Inferior parietal cortex (tissue), 1 donor: ENCODE data around the gene ENOX2.
A peak's percentile ranks its signal among the peaks of the same experiment; 100 is the strongest.
"Not testable (repeated sequence)": the region's sequence is repeated elsewhere in the genome, so short reads cannot be mapped to it uniquely, and the experiment has no call there.

ENCODE experiments used
- DNase-seq: peaks from one replicate; pipeline ENCODE4 v3.0.0-alpha.2; 2016; ENCODE audit errors: extremely low spot score

The ENOX2 gene, protein sequence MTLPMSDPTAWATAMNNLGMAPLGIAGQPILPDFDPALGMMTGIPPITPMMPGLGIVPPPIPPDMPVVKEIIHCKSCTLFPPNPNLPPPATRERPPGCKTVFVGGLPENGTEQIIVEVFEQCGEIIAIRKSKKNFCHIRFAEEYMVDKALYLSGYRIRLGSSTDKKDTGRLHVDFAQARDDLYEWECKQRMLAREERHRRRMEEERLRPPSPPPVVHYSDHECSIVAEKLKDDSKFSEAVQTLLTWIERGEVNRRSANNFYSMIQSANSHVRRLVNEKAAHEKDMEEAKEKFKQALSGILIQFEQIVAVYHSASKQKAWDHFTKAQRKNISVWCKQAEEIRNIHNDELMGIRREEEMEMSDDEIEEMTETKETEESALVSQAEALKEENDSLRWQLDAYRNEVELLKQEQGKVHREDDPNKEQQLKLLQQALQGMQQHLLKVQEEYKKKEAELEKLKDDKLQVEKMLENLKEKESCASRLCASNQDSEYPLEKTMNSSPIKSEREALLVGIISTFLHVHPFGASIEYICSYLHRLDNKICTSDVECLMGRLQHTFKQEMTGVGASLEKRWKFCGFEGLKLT

DNA sequence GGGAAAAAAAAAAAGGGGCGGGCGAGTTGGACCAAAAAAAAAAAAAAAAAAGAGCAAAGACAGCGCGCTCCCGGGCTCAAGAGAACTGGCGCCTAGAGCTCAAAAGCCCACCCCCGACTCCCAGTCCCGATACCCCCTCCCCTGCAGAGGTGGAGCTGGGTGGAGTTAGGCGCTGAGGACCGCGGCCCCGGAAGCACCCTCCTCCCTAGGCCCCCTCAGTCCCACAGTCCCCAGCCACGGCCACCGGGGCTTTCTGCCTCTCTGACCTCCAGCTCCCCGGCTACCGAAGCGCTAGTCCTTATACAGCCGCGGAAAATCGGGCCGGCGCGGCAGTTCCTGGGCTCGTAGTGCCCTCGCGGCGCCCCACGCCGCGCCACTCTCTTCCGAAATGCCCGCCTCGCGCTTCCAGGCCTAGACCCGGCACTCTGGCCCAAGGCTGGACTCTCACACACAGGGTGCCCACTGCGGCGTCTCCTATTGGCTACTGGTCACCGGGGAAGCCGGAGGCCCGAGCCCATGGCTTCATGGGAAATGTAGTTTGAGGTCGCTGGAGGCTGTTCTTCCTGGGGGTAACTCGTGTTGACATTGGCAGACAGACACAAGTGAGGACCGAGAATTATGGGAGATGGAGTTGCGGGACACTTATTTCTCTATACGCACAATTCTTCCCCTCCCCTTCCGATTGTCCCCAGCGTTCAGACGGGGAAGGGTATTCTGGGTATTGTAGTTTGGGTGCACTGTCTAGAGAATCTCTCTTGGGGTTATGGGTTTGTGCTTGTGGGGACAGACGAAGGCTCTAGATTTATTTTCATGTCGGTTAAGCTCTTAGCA, at the start of gene ENOX2:
ENOX2 (minus strand) TSS at position 427 of the 831 bp plus-strand sequence. CDS start 199,993 bp downstream, outside the sequence.
- DNase-seq: peak; percentile 95

DNA sequence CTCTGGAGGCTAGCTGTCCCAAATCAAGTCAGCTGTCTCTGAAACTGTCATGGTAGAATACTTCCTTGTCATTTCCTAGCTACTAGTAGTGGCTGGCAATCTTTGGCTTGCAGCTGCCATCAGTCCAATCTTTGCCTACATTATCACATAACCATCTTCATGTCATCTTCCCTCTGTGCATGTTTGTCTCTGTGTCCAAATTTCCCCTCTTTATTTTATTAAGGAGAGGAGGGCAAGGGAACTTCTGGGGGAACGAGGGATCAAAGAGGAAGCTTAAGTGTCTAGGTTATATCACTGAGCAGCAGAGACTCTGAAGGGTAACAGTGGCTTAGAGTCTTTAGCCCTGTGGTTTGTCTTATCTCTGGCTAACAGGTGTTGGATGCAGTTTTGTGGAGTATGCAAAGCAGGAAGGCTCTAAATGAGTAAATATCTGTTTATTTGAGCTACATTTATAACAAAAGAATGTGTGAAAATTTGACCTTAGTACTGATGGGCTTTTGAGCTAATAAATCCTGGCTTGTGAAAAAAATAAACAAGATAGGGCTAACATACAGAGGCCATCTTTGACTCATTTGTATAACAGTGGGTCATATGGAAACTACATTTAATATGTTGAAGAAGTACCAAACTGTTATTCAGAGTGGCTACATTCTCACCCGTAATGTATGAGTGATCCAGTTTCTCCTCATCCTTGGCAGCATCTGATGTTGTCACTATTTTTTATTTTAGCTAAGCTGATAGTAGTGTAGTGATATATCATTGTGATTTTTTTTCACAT, 49.4 kb upstream of the ENOX2 start:
- DNase-seq: peak; percentile 2

DNA sequence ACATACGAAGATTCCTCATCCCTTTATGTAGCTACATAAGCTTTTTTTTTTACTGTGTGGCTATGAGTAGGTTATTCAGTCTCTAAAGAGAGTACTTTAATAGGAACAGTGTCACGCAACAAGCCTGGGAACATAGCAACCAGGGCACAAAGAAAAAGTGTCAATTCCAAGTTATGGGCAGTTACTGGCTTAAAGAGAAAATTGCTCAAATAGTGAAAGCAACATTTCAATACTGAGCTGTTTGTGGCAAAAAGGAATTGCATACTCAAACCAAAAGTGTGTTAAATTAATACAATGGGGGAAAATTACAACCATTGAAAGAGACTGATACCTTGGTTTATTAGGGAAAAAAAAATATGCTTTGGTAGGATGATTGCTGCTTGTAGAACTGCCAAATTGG, 41.2 kb upstream of the ENOX2 start:
- DNase-seq: no peak

DNA sequence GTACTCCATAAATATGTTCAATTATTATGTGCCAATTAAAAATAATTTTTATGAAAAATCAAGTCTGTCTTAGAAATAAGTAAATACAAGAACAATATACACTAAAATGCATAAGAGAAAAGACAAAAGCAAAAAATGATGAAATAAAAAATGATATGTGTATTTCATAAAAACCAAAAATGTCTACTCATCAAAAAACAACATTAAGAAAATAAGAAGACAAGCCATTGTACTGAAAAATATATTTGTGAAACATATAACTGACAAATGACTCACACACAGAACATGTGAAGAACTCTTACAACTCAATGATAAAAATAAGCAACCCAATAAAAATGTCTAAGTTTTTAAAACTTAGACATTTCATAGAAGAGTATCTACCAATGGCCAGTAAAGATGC, 34.1 kb upstream of the ENOX2 start:
- DNase-seq: no peak

DNA sequence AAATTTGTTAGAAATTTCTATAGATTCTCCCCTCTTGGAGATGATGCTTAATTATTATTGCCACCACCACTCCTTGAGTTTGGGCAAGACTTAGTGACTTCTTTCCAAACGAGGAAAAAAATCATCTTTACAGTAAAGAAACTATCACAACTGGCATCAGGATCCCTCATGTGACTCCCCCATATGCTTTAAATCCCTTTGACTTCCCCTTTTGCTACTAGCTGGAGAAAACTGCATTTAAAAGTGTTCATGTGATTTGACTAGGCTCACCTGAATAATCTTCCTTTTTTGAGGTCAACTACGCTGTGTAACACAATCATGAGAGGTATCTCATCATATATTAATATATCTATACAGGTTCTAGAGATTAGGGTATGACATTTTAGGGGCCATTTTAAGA, 30.3 kb upstream of the ENOX2 start:
- DNase-seq: no peak

DNA sequence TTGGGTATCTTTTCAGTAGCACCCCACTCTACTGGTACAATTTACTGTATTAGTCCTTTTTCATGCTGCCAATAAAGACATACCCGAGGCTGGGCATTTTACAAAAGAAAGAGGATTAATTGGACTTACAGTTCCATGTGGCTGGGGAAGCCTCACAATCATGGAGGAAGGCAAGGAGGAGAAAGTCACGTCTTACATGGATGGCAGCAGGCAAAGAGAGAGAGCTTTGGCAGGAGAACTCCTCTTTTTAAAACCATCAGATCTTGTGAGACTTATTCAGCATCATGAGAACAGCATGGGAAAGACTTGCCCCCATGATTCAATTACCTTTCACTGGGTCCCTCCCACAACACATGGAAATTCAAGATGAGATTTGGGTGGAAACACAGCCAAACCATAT, 17.4 kb upstream of the ENOX2 start:
- not testable (repeated sequence) for DNase-seq

DNA sequence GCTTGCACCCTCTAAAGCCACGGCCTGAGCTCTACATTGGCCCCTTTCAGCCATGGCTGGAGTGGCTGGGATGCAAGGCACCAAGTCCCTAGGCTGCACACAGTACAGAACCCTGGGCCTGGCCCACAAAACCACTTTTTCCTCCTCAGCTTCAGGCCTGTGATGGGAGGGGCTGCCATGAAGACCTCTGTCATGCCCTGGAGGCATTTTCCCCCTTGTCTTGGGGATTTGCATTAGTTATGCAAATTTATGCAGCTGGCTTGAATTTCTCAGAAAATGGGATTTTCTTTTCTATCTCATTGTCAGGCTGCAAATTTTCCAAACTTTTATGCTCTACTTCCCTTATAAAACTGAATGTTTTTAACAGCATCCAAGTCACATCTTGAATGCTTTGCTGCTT, 16.7 kb upstream of the ENOX2 start:
- not testable (repeated sequence) for DNase-seq

DNA sequence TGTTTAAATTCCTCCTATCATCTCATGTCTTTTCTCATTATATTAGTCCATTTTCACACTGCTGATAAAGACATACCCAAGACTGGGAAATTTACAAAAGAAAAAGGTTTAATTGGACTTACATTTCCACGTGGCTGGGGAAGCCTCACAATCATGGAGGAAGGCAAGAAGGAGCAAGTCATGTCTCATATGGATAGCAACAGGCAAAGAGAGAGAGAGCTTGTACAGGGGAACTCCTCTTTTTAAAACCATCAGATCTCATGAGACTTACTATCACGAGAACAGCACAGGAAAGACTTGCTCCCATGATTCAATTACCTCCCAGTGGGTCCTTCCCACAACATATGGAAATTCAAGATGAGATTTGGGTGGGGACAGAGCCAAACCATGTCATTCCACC, 15.5 kb upstream of the ENOX2 start:
- DNase-seq: not testable (repeated sequence)

DNA sequence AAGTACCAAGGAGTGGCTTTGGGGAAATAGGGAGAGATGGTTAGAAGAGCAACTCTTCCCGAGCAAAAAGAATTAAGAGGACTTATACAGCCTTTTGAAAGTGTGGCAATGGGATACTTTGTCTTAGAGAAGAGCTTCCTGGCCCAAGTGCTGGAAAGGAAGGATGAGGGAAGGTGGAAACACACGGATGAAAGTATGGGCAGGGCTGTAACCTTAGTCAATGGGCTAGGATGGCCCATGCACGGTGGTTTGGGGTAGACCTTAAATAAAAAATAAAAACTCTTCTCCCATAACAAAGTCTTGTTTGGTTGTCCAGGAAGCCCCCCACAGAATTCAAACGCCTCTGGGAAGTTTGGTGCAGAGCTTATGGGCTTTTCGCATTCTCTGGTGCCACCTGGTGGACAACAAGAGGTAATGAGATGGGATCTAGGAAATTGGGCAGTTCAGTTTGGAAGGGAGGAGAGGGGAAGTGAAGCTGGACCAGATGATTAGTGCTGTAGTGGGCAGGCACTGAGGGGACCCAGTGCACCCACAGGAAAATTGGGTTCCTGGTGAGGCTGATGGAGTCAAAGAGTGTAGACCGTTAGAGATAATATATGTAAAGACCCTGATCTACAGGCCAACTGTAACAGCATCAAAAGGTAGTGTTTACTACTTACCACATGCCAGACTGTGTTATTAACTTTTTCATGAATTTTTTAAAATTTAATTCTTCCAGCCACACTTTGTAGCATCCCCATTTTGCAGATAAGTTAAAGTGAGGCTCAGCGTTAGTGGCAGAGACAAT, 13.8 kb upstream of the ENOX2 start:
- DNase-seq: peak; percentile 59

DNA sequence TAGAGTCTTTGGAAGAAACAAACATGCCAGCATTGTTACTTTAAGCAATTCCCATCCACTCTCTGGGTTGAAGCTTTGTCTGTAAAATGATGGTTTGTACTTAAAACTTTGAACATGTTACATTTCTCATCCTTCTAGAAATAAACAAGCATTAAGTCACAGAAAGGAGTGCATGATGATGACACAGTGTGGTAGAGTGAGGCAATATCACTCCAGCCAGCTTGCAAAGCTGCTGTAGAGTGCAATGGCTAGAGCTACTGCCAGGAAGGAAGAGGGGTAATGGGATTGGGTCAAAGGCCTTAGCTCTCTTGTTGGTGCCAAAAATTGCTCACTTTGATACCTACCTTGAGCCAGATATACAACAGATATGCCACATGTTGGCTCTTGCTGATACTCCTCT, 12.3 kb upstream of the ENOX2 start:
- no peak for DNase-seq

DNA sequence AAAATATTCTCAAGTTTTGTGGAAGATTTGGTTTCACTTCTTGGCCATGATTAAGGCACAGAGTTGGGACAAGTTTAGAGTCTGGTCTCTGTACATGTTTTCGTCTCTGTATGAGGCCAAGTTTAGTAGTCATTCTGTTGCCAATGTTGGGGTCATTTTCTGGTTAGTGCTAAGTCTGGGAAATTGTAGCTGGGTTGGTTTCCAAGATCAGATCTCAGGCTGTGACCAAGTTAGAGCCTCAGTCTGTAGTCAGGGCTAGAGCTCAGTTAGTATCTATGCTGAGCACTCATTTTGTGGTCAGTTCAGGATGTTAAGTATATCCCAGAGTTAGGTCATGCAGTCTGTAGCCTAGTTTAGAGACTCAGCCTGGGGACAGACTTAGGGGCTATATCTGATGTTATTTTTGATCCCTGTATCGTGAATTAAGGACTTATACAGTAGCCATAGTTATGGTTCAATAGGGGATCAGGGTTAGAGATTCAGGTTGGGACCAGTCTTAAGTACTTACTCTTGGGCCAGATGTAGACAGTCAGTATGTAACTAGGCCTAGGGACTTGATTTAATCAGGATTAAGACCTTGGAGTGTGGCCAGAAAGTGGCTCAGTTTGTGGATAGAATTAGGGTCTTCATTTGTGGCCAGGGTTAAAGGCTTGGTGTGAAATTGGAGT, 6.6 kb upstream of the ENOX2 start:
- DNase-seq: no peak

DNA sequence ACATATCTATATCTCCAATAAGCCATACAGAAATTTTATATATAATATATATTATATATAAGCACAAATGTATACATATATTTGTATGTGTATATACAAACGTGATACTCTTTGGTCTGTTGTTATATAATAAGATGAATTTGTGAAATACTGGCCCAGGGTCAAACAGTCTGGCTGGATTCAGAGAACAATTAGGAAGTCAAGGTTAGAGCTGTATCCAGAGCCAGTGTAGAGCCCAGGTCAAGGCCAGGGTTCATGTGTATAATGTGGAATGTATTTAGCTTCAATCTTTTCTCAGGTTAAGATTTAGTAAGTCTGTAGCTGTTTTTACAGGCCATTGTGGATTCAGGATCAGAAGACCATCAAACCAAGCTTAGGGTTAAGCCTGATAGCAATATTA, 3.8 kb upstream of the ENOX2 start:
- no peak for DNase-seq

DNA sequence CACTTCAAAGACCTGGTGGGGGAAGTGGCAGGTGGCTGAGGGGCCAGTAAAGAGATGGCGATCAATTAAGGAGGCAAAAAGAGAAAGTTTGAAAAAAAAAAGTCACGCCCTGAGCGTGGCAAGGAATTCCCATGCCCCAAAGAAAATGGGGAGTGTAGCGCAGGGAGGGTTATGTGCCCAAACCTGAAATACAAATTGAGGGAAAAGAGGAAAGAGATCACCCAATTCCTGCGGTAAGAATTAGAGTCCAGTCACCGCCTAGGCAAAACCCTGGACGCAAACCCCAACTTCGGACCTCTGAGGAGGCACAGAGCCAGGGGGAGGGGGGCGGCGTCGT, 595 bp downstream of the ENOX2 start:
- DNase-seq: no peak

DNA sequence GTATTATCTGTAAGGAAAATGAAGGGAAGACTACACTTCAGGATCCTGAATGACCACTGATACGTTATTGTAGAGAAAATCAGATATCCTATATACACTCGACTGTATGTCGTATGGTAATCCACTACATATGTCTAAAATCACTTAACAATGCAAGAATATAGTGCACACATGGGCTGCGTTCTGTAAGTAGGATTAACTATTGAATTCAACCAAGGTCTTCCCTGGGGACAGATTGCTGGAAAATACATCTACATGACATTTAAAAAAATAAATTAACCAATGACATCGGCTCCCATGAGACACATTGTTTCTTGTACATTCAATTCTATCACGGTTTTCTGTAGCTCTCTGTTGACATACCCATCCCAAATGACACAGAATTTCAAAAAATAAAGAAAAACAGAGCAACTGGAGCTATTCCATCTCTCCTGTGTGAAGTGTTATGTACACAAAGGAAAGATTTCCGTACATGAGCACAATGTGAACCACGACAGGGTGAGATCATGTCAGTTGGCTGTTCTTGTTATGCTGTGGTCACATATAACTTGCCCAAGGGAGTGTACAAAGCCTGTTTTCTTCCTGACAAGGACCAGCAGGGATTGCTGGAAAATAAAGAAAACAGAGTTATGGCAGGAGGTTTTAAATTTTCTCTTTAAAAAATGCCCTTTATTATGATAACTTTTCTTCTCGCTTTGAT, 6.1 kb downstream of the ENOX2 start:
- no peak for DNase-seq

DNA sequence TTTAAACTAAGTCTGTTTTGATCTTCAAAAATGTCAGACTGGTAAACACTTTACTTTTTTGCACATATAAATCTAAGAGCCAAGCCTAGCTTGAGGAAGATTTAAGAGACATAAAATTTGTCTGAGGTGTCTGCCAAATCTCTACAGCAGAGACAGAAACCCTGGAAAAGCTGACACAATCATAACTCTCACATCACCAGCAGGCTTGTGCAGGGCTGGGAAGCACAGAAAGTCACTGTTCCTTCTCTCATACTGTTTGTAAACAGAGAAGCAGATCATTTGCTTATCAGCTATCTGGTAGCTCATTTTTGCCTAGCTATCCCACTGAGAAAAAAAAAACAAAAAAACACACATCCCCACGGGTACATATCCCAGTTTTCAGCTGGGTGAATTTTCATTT, 7.0 kb downstream of the ENOX2 start:
- DNase-seq: peak; percentile 27

DNA sequence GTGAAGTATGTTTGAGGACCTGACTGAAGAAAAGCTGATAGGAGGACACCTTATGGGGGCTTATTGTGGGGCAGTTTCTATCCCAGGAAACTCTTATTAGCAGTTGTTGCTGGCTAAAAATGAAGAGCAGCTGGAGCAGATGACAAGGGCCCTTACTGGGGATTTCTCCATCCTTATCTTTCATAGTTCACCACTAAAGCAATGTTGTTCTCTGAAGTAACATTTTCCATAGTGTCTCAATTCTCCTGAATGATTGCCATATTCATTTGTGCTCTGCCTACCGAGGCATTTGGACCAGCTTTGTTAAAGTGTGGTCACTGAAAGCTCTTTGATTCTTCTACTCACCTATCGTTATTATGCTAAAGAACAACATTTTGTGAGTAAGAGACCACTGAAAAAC, 7.7 kb downstream of the ENOX2 start:
- no peak for DNase-seq

DNA sequence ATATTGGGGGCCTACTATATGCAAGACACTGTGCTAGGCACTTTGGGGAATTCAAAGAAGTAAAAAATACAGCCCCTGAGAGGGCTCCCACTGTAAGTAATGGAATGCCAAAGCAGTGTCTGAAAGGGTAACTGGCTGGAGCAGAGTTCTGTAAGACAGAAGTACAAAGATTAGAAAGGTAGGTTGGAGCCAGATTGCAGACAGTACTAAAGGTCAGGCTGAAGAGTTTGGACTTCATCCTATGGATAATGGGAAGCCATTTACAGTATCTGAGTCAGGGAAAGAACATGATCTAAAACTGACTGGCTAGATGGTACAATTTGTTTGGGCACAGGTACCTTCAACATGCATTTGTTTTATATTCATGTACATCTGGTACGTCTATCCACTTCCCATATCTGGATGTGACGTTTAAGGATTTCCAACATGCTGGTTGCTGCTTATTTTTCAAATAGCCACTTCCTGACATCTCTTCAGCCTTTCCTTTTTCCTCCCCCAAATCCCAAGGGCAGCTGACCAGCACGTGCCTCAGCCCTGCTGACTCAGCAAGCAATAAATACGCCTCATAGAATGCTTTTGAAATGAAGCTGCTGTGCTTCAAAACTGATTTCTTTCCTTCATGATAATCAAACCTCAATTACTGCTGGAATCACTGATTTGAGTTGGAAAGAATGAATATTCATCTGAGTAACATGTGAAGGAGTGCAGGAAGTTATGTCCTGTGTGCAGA, 9.5 kb downstream of the ENOX2 start:
- no peak for DNase-seq

DNA sequence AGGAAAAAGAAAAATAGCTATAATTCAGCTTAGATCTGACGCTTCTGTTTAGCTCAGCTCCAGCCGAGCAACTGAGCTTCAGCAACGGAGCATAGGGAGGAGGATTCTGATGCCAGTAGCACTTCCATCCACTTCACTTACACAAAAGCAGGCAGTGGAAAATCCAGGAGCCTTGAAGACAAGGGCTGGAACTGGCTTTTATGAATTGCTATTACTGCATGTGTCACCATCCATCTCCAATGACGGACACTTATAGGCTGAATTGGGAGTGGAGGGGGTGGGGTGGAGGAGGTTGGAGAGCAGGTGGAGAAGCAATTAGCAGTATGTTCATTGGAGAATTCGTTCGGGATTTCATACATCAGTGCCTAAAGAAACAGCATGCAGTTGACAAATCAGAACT, 15.6 kb downstream of the ENOX2 start:
- DNase-seq: no peak

DNA sequence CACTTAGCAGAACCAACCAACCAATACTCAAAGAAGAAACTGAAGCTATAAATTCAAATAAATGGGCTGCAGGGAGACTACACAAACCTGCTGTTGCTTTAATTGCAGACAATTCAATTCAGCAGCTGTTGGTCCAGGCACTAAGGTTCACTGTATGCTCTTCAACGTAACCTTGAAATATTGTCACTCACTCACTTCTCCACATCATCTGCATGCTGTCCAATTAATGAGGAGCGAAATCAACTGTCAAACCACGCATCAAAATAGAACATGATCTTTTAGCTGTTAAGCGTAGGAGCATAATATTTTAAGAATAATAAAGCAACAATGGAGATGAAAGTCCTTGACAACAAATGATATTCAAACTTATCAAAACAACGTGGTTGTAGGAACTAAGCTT, 17.0 kb downstream of the ENOX2 start:
- no peak for DNase-seq
